Peyer's patch (tissue), 4 donors: ENCODE results near the gene USP34.
"Not testable (repeated sequence)": the region's sequence is repeated elsewhere in the genome, so short reads cannot be mapped to it uniquely, and the experiment has no call there.

Experiments
- POLR2A ChIP-seq, 2 donors: fragments of 450-650 bp; IDR thresholded peaks; one replicate each; pipeline ENCODE4 v1.5.1; 2017; ENCODE audit warnings: antibody characterized with exemption in 2 of 2, mild to moderate bottlenecking in 2 of 2, moderate library complexity in 2 of 2
- TF ChIP-seq, protein P1 (sequence below), 6 experiments: fragments of 450-650 bp in 4 of 6; fragments of 200-600 bp in 2 of 6; sonication (generic) in 1 of 6; IDR thresholded peaks; one replicate each; pipeline ENCODE4 v1.5.1; 2017 to 2019; ENCODE audit warnings: antibody characterized with exemption in 6 of 6, mild to moderate bottlenecking in 3 of 6, moderate library complexity in 1 of 6

- not testable (repeated sequence) for TF ChIP-seq POLR2A (IDR thresholded peaks at IDR 0.05)
- TF ChIP-seq, protein P1, sequence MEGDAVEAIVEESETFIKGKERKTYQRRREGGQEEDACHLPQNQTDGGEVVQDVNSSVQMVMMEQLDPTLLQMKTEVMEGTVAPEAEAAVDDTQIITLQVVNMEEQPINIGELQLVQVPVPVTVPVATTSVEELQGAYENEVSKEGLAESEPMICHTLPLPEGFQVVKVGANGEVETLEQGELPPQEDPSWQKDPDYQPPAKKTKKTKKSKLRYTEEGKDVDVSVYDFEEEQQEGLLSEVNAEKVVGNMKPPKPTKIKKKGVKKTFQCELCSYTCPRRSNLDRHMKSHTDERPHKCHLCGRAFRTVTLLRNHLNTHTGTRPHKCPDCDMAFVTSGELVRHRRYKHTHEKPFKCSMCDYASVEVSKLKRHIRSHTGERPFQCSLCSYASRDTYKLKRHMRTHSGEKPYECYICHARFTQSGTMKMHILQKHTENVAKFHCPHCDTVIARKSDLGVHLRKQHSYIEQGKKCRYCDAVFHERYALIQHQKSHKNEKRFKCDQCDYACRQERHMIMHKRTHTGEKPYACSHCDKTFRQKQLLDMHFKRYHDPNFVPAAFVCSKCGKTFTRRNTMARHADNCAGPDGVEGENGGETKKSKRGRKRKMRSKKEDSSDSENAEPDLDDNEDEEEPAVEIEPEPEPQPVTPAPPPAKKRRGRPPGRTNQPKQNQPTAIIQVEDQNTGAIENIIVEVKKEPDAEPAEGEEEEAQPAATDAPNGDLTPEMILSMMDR (IDR thresholded peaks at IDR 0.05) = not testable (repeated sequence)
Measured at GRCh38 chr2:61446971-61447370, 23.9 kb downstream of the USP34 start.
